ENCODE measurements around the gene MED12L.

MED12L gene

GRCh38 chr3:151178208-151178845 lies 92.9 kb downstream of the MED12L start:
- TF ChIP-seq POLR2A (IDR thresholded peaks at IDR 0.05; ENCODE audit: extremely low read depth, insufficient read length) (no peak), MYC (IDR thresholded peaks at IDR 0.05; ENCODE audit: low read depth, low read length) (no peak)
- TF ChIP-seq, protein P1, sequence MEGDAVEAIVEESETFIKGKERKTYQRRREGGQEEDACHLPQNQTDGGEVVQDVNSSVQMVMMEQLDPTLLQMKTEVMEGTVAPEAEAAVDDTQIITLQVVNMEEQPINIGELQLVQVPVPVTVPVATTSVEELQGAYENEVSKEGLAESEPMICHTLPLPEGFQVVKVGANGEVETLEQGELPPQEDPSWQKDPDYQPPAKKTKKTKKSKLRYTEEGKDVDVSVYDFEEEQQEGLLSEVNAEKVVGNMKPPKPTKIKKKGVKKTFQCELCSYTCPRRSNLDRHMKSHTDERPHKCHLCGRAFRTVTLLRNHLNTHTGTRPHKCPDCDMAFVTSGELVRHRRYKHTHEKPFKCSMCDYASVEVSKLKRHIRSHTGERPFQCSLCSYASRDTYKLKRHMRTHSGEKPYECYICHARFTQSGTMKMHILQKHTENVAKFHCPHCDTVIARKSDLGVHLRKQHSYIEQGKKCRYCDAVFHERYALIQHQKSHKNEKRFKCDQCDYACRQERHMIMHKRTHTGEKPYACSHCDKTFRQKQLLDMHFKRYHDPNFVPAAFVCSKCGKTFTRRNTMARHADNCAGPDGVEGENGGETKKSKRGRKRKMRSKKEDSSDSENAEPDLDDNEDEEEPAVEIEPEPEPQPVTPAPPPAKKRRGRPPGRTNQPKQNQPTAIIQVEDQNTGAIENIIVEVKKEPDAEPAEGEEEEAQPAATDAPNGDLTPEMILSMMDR (IDR thresholded peaks at IDR 0.05; ENCODE audit: low read depth, low read length): no peak
- TF ChIP-seq, protein P2, sequence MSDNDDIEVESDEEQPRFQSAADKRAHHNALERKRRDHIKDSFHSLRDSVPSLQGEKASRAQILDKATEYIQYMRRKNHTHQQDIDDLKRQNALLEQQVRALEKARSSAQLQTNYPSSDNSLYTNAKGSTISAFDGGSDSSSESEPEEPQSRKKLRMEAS (IDR thresholded peaks at IDR 0.05; ENCODE audit: low read depth, low read length): no peak
- no peak for DNase-seq (ENCODE audit: low read depth)
- no peak overlapping the region for H3K4me3 ChIP-seq (ENCODE audit: low read depth, low read length)

GRCh38 chr3:151182349-151183079 lies 97.0 kb downstream of the MED12L start:
- DNase-seq (ENCODE audit: low read depth): no peak
- TF ChIP-seq MYC (IDR thresholded peaks at IDR 0.05; ENCODE audit: low read depth, low read length): no peak
- no peak overlapping the region for H3K4me3 ChIP-seq (ENCODE audit: low read depth, low read length)

DNA sequence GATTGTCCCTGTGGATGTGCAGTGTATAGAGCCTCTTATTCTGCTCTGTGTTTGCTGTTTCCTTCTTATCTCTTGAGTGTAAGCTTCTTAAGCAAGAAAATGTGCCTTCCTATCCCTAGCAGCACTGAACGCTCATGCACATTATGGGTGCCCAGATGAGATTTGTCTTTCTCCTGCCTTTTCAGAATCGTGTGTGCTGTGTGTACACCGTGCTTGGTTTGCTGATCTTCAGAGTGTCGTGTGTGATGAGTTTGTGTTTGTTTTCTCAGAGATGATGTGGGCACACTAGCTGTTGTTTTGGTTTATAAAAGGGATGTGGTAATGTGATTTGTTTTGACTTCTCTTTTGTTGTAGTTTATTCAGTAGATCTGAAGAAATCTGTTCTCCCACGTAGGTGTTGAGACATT lies 97.8 kb downstream of the MED12L start:
- no peak overlapping the region for H3K4me3 ChIP-seq (ENCODE audit: low read depth, low read length)
- TF ChIP-seq MYC (IDR thresholded peaks at IDR 0.05; ENCODE audit: low read depth, low read length): no peak
- TF ChIP-seq, protein P2 (IDR thresholded peaks at IDR 0.05; ENCODE audit: low read depth, low read length): no peak
- TF ChIP-seq, protein P1 (IDR thresholded peaks at IDR 0.05; ENCODE audit: low read depth, low read length): no peak
- TF ChIP-seq POLR2A (IDR thresholded peaks at IDR 0.05; ENCODE audit: extremely low read depth, insufficient read length): no peak
- DNase-seq (ENCODE audit: low read depth): no peak

- no peak for DNase-seq (ENCODE audit: low read depth)
- TF ChIP-seq MYC (IDR thresholded peaks at IDR 0.05; ENCODE audit: low read depth, low read length) (no peak), POLR2A (IDR thresholded peaks at IDR 0.05; ENCODE audit: extremely low read depth, insufficient read length) (no peak)
- TF ChIP-seq, protein P2 (IDR thresholded peaks at IDR 0.05; ENCODE audit: low read depth, low read length): no peak
- H3K4me3 ChIP-seq (ENCODE audit: low read depth, low read length): no peak overlapping the region
Measured at GRCh38 chr3:151191095-151191494, 105.6 kb downstream of the MED12L start.

DNA sequence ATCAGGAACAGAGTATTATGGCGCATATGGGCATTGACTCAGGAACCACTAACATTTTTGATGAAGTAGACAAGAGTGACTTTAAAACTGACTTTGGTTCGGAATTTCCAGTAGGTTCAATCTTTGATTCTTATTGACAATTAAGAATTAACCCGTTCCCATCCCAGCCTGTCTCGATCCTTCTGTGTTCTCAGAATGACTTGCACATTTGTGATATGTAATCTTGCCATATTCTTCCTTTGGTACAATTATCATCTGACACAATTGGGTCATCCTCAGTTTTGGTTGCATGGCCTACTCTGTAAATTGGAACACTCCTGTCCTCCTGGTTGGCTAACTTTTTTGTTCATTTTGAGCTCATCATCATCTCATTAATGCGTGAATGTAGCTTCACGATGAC lies 107.1 kb downstream of the MED12L start:
- TF ChIP-seq POLR2A (IDR thresholded peaks at IDR 0.05; ENCODE audit: extremely low read depth, insufficient read length) (no peak), MYC (IDR thresholded peaks at IDR 0.05; ENCODE audit: low read depth, low read length) (no peak)
- TF ChIP-seq, protein P2 (IDR thresholded peaks at IDR 0.05; ENCODE audit: low read depth, low read length): no peak
- TF ChIP-seq, protein P1 (IDR thresholded peaks at IDR 0.05; ENCODE audit: low read depth, low read length): no peak

GRCh38 chr3:151195826-151196225 lies 110.4 kb downstream of the MED12L start:
- no peak for DNase-seq (ENCODE audit: low read depth)
- no peak overlapping the region for H3K4me3 ChIP-seq (ENCODE audit: low read depth, low read length)
- TF ChIP-seq, protein P2 (IDR thresholded peaks at IDR 0.05; ENCODE audit: low read depth, low read length): no peak
- TF ChIP-seq, protein P1 (IDR thresholded peaks at IDR 0.05; ENCODE audit: low read depth, low read length): no peak
- no peak for TF ChIP-seq POLR2A (IDR thresholded peaks at IDR 0.05; ENCODE audit: extremely low read depth, insufficient read length)
- TF ChIP-seq MYC (IDR thresholded peaks at IDR 0.05; ENCODE audit: low read depth, low read length): no peak

More for the DNA sequence above, 107.1 kb downstream of the MED12L start:
- no peak for DNase-seq (ENCODE audit: low read depth)
- H3K4me3 ChIP-seq (ENCODE audit: low read depth, low read length): no peak overlapping the region

Data from NB4 (cell line).